ENCODE data around the gene PSMA7. TPM values are rescaled to one million over a fixed set of nuclear protein-coding genes. Genes with fewer than 3 reads are reported as not detected.

The PSMA7 gene
- total RNA-seq, 1 donor from 2014 or later = 449 TPM

Other genes starting within 250 kb of the PSMA7 start
- gene TAF4, start 77.5 kb downstream of the PSMA7 start, total RNA-seq = 25.6 and 26.6 TPM in 2 replicates
- 44.0 and 45.3 TPM in 2 replicates for gene LSM14B, start 20.9 kb downstream of the PSMA7 start, total RNA-seq
- gene SS18L1, start 375 bp upstream of the PSMA7 start, total RNA-seq = 26.7 and 29.0 TPM in 2 replicates
- gene MTG2, start 39.6 kb upstream of the PSMA7 start, total RNA-seq = 43.0 and 44.4 TPM in 2 replicates
- not detected in 2 replicates for gene HRH3, start 76.9 kb upstream of the PSMA7 start, total RNA-seq
- gene OSBPL2, start 95.1 kb upstream of the PSMA7 start, total RNA-seq = 29.0 and 29.2 TPM in 2 replicates
- 179 and 183 TPM in 2 replicates for gene ADRM1, start 159.6 kb upstream of the PSMA7 start, total RNA-seq
- 2.0 and 2.1 TPM in 2 replicates for gene LAMA5, start 223.9 kb upstream of the PSMA7 start, total RNA-seq
- 2,091 and 2,109 TPM in 2 replicates for gene RPS21, start 243.7 kb upstream of the PSMA7 start, total RNA-seq

Measured in activated CD4-positive, alpha-beta T cell treated with anti-CD3 and anti-CD28 coated beads, Interleukin-2, amount 10 ng/mL, durations not matched to agents 24 days and 14 days (primary cell).